PFSK-1 (cell line): ENCODE data around the gene SAAL1.

ENCODE experiments used
- POLR2AphosphoS5 ChIP-seq: IDR thresholded peaks from 2 replicates; pipeline ENCODE4 v1.6.1; 2012; ENCODE audit warnings: low read depth, mild to moderate bottlenecking, control low read depth, low read length, moderate library complexity
- REST ChIP-seq, 2 experiments: IDR thresholded peaks; 2 replicates each; pipeline versions ENCODE4 v1.6.1 to v1.8.0; 2011 to 2012; ENCODE audit warnings: low read depth in 2 of 2, low read length in 2 of 2, control low read depth in 1 of 2, inconsistent platforms in 1 of 2, mild to moderate bottlenecking in 1 of 2, moderate library complexity in 1 of 2; ENCODE audit not compliant: insufficient read depth in 1 of 2
- SIN3A ChIP-seq: IDR thresholded peaks from 2 replicates; pipeline ENCODE4 v1.6.1; 2012; ENCODE audit warnings: mild to moderate bottlenecking, low read length, moderate library complexity, borderline replicate concordance; ENCODE audit not compliant: insufficient read depth
- TAF1 ChIP-seq: IDR thresholded peaks from 2 replicates; pipeline ENCODE4 v1.6.1; 2012; ENCODE audit warnings: low read length, control low read depth, borderline replicate concordance; ENCODE audit not compliant: insufficient read depth

GRCh38 chr11:18137186-18137800 lies 31.4 kb upstream of the SAAL1 start:
- TF ChIP-seq POLR2AphosphoS5 (no peak), SIN3A (no peak), TAF1 (no peak), REST (IDR thresholded peaks at IDR 0.05; ENCODE audit: insufficient read depth in 1 of 2, low read depth in 2 of 2, low read length in 2 of 2) (no peak)
